Measurements from ENCODE around the gene SHOC1.
A peak's percentile ranks its signal among the peaks of the same experiment; 100 is the strongest.

DNA sequence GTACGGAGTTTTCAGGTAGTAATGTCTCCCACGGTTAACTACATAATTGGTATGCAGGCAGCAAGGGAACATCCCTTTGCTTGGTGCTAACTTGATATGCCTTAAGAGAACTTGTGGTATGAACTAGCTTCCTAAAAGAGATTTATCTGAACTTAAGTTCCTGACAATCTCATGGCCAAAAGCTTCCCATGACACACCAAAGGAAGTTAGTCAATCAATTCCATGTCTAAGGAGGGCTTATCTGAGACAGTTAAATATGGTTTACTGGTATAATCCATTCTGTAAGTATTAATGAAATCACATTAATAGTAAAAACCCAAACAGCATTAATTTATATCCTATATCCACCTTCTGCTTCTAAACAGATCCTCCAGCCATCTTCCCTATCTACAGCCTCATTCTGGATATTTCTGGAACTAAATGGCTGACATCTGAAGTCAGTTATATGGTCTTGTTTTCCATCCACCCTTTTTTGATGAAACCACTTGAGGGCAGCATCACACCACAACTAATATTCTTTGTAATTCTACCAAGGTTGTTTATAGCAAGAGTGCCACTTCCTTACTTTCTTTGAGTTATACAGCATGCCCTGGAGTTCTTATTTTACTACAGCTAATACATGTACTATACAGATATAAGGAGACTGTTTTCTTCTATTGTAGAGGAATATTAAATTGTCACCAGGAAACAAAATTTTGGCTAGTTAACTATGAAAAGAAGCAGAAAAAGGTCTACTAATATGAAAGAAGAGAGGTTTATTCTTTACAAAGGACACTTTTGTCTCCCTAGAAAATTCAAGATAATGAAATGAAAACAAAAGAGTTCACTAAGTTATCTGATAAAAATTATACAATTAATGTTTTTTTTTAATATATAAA is 34.7 kb downstream of the SHOC1 start:
- no peak for TF ChIP-seq EP300 (IDR thresholded peaks at IDR 0.05)
- TF ChIP-seq, protein P1, sequence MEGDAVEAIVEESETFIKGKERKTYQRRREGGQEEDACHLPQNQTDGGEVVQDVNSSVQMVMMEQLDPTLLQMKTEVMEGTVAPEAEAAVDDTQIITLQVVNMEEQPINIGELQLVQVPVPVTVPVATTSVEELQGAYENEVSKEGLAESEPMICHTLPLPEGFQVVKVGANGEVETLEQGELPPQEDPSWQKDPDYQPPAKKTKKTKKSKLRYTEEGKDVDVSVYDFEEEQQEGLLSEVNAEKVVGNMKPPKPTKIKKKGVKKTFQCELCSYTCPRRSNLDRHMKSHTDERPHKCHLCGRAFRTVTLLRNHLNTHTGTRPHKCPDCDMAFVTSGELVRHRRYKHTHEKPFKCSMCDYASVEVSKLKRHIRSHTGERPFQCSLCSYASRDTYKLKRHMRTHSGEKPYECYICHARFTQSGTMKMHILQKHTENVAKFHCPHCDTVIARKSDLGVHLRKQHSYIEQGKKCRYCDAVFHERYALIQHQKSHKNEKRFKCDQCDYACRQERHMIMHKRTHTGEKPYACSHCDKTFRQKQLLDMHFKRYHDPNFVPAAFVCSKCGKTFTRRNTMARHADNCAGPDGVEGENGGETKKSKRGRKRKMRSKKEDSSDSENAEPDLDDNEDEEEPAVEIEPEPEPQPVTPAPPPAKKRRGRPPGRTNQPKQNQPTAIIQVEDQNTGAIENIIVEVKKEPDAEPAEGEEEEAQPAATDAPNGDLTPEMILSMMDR (IDR thresholded peaks at IDR 0.05), result peak; percentile 28 to 67 (median 44)

Data from ovary (tissue), 3 donors.